Lower leg skin (tissue), 3 donors: Measurements from ENCODE around the gene RGS10.

Experiments used
- CTCF ChIP-seq, 3 donors: fragments of 450-650 bp; IDR thresholded peaks; one replicate each; pipeline ENCODE4 v1.5.1; 2016; ENCODE audit warnings: antibody characterized with exemption in 3 of 3, mild to moderate bottlenecking in 3 of 3, moderate library complexity in 2 of 3
- POLR2A ChIP-seq, 2 donors: fragments of 450-650 bp; IDR thresholded peaks; one replicate each; pipeline ENCODE4 v1.6.1; 2016 to 2017; ENCODE audit warnings: antibody characterized with exemption in 2 of 2, mild to moderate bottlenecking in 1 of 2, moderate library complexity in 1 of 2

- TF ChIP-seq CTCF (IDR thresholded peaks at IDR 0.05) (no peak), POLR2A (IDR thresholded peaks at IDR 0.05) (no peak)
These were observed 63.6 kb downstream of the RGS10 start for GRCh38 chr10:119478811-119479341.
